ENCODE results near the gene AOPEP.

GRCh38 chr9:94911211-94911610 lies 184.7 kb downstream of the AOPEP start:
- TF ChIP-seq, protein P1, sequence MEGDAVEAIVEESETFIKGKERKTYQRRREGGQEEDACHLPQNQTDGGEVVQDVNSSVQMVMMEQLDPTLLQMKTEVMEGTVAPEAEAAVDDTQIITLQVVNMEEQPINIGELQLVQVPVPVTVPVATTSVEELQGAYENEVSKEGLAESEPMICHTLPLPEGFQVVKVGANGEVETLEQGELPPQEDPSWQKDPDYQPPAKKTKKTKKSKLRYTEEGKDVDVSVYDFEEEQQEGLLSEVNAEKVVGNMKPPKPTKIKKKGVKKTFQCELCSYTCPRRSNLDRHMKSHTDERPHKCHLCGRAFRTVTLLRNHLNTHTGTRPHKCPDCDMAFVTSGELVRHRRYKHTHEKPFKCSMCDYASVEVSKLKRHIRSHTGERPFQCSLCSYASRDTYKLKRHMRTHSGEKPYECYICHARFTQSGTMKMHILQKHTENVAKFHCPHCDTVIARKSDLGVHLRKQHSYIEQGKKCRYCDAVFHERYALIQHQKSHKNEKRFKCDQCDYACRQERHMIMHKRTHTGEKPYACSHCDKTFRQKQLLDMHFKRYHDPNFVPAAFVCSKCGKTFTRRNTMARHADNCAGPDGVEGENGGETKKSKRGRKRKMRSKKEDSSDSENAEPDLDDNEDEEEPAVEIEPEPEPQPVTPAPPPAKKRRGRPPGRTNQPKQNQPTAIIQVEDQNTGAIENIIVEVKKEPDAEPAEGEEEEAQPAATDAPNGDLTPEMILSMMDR (IDR thresholded peaks at IDR 0.05 in 8 of 11, conservative IDR thresholded peaks at IDR 0.05 in 3 of 11) = no peak
- TF ChIP-seq POLR2A (IDR thresholded peaks at IDR 0.05) (no peak), POLR2AphosphoS5 (IDR thresholded peaks at IDR 0.05) (no peak)

Measured in spleen (tissue), 7 donors.